Measurements from ENCODE around the gene VEPH1.

DNA sequence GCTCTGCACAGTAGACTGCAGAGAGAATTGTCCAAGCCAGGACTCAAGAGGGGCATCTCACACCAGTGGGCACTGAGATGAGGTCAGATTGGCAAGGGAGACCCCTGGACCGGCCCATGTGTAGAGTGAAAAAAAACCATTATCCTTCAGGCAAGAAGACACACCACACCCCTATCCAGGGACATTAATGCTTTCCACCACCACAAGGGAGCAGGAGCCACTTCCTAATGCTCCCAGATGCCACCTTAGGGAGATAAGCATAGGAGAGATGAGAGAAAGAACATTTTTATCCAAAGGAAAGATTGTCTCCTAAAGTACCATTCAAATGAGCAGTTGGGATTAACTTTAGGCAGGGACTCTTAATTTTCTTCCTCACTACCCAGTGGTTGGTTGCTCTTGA, 176.2 kb downstream of the VEPH1 start:
- TF ChIP-seq, protein P1, sequence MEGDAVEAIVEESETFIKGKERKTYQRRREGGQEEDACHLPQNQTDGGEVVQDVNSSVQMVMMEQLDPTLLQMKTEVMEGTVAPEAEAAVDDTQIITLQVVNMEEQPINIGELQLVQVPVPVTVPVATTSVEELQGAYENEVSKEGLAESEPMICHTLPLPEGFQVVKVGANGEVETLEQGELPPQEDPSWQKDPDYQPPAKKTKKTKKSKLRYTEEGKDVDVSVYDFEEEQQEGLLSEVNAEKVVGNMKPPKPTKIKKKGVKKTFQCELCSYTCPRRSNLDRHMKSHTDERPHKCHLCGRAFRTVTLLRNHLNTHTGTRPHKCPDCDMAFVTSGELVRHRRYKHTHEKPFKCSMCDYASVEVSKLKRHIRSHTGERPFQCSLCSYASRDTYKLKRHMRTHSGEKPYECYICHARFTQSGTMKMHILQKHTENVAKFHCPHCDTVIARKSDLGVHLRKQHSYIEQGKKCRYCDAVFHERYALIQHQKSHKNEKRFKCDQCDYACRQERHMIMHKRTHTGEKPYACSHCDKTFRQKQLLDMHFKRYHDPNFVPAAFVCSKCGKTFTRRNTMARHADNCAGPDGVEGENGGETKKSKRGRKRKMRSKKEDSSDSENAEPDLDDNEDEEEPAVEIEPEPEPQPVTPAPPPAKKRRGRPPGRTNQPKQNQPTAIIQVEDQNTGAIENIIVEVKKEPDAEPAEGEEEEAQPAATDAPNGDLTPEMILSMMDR (IDR thresholded peaks at IDR 0.05; ENCODE audit: insufficient read depth, low read length), result no peak
- TF ChIP-seq, protein P2, sequence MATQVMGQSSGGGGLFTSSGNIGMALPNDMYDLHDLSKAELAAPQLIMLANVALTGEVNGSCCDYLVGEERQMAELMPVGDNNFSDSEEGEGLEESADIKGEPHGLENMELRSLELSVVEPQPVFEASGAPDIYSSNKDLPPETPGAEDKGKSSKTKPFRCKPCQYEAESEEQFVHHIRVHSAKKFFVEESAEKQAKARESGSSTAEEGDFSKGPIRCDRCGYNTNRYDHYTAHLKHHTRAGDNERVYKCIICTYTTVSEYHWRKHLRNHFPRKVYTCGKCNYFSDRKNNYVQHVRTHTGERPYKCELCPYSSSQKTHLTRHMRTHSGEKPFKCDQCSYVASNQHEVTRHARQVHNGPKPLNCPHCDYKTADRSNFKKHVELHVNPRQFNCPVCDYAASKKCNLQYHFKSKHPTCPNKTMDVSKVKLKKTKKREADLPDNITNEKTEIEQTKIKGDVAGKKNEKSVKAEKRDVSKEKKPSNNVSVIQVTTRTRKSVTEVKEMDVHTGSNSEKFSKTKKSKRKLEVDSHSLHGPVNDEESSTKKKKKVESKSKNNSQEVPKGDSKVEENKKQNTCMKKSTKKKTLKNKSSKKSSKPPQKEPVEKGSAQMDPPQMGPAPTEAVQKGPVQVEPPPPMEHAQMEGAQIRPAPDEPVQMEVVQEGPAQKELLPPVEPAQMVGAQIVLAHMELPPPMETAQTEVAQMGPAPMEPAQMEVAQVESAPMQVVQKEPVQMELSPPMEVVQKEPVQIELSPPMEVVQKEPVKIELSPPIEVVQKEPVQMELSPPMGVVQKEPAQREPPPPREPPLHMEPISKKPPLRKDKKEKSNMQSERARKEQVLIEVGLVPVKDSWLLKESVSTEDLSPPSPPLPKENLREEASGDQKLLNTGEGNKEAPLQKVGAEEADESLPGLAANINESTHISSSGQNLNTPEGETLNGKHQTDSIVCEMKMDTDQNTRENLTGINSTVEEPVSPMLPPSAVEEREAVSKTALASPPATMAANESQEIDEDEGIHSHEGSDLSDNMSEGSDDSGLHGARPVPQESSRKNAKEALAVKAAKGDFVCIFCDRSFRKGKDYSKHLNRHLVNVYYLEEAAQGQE (IDR thresholded peaks at IDR 0.05; ENCODE audit: insufficient replicate concordance, low read depth), result no peak
